ENCODE measurements around the gene TBC1D7.

The TBC1D7 gene

DNA sequence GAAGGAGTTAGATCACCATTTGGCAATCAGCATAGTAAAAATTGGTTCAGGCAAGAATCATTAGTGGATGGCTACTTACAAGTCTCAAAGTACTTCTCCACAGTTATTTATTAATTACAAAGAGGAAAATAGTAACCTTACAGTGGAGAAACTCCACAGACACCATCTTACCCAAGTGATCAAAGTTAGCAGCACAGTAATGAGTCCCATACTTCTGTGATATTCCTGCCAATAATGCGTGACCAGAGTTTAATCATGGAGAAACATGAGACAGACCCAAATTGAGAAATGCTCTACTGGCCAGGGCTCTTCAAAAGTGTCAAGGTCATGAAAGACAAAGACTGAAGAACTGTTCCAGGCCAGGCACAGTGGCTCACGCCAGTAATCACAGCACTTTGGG lies 9.5 kb downstream of the TBC1D7 start:
- no peak for DNase-seq

DNA sequence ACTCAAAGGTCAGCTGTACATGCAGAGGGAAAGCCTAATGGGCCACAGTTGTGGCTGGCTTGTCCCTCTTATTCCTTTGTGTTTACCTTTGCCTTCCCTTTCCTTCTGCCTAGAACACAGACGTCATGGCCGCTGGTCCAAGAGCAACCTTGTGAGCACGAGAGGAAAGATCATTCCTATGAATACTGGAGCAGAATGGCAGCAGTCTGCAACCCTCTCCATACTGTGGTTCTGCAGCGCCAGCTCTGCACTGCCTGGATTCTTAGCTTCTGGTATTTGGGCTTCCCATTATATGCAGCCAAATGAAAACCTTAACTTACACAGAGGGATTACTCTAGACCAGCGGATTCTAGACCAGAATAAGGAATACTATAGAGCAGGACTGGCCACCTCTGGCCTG lies 12.4 kb downstream of the TBC1D7 start:
- DNase-seq: no peak

DNA sequence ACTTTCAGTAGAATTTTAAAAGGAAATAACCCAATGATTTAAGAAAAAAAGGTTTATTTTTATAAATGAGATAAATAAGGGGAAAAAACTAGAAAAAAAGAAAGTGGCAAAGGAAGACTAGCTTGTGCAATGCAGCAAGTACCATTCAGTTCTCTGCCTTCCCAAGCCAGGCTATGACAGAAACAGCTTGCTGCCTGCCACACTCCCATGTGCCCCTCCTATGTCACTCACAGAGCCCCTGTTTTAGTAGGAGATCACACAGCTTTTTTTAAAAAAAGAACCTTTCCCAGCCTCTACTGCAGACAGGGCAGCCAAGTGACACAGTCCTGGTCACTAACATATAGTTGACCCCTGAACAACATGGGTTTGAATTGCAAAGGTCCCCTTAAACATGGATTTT lies 13.5 kb downstream of the TBC1D7 start:
- DNase-seq: no peak

DNA sequence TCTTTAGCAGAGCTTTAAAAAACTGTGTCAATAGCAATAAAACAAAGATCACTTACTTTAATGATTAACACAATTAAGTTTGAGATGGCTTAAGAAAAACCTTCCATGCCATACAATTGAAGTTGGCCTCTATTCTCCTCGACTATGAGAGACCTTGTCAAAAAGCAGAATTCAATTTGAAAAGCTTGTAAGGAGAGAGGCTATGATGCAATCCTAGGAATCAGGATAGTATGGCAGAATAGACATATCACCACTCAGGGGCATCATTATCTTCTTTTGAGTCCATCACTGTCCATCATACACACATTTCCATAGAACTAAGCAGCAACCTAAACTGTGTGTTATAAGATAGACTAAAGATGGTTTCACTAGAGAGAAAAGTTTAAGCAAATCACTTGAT lies 17.2 kb downstream of the TBC1D7 start:
- no peak for DNase-seq

DNA sequence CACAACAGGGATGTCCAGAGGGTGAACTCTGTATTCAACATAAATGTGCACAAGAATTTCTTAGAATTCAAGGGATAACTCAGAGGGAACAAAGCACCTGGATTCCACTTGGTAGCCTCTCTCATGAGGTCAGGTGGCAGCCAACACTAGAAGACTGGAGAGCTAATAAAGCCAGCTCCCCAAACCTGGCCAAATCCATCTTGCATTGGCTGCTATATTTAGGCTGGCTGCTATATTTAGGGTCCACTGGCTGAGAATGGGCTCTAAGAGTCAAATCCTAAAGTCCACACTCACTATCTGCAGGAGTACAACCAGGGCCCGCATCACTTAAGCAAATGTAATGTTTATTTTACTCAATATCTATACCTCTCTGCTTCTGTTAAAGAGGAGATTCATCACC lies 20.0 kb downstream of the TBC1D7 start:
- DNase-seq: no peak

DNA sequence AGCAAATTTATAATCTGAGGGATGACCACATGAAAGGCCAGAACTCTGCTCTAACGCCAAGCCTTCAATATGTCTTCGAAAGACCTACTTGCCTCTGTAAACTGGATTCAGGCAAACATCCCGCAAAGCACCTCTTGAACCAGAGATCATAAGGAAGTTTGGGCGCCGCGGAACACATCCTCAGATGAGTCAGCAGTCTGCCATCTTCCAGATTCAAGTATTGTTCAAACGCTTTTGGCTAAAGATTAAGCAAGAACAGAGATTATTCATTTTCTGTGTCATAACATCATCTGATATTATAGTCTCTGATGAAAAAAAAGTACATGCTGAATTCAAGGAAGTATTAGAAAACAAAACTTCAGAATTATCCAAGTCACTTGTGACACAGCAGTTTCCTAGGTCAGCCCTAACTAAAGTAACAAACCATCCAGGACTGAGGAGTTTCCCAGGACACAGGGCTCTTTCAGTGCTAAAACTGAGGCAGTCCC lies 20.8 kb downstream of the TBC1D7 start:
- DNase-seq: no peak

DNA sequence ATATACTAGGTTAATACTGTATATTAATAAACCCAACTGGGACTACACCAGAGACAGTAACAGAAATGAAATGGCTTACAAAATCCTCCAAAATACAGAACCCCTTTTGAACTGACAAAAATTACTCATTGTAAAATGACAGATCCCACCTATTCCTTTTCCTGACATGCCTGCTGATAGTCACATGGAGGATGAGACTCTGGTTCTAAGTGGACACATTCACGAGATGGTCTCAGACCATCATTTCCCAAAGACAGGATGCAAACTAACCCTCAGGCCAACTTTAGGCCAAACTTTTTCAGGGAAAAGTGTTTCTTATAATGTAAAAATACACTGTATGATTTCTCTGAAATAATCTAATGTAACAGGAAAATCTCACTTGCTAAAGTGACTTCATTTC lies 22.5 kb downstream of the TBC1D7 start:
- DNase-seq: no peak

DNA sequence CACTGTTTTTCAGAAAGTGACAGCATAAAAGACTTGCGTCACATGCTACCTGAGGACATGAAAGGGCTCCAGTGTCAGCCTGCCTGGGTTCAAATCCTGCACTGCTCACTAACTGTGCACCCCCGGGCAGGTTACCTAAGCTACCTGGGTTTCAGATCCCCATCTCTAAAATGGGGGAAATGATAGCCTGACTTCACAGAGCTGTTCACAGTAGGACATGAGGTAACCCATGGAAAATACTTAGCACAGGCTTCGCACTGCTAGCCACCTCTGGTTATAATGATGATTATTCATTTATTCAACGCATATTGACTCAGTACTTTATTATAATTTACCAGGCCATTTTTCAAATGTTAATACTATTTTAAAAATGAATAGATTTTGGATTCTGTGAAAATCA lies 23.0 kb downstream of the TBC1D7 start:
- no peak for DNase-seq

DNA sequence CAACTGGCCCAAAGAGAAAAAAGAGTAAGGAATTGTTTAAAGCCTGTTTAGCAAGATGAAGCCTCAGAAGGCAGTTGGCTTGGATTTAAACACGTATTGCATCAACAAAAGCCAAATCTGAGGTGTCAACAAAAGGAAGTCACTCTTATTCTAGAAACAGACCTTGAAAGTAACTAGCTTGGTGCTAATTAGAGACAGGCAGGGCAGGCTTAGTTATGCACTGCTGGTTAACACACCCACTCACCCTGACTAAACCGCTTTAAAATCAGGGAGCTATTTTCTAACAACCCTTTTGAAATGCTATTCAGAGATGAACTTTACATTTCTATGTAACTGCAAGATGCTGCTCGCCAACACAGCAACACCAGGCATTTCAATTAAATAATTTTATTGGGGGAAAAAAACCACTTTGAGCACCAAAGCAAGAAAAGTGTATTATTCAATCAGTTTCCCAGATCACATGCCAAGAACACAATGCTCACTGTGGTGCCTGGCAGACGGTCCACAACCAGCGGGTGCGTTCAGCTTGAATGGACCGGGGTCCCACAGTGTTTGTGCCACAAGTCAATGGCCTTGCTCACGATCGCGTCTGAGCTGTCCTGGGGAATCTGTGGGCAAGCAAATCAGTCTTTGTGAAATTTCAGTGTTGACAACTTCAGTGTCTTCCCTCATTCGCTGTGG lies 23.6 kb downstream of the TBC1D7 start:
- DNase-seq: no peak

DNA sequence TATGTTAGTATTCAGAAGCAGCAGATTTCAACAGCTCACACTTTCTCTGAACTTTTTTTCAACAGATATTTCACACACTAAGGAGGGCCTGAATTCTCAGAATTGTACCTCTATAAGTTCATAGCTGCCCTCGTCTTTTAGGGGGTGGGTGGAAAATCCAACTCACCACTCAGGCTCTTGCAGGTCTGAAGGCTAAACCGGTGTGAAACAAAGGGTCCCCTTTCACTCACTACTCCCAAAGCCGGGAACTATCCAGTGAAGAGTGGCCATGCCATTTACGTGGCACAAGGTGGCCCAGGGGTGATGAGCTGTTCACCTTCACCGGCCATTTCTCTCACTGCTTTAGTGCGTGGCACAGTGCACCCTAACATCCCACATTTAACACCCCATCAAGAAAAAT lies 24.2 kb downstream of the TBC1D7 start:
- no peak for DNase-seq

DNA sequence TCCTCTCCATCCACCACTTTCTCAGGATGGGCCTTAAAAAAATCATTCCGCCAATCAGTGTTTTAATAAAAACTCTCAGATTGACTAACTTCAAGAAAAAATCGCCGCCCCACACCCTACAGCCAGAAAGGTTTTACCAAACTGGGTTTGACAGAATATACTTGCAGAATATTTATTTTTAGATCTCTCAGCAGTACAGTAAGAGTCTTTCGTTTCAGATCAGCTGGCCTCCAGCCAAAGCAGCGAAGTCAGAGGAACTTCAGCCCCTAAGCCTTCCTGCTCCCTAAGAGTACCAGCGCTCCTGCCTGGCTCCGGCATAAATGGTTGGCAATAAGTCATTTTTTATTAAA lies 24.7 kb downstream of the TBC1D7 start:
- DNase-seq: peak; percentile 15

DNA sequence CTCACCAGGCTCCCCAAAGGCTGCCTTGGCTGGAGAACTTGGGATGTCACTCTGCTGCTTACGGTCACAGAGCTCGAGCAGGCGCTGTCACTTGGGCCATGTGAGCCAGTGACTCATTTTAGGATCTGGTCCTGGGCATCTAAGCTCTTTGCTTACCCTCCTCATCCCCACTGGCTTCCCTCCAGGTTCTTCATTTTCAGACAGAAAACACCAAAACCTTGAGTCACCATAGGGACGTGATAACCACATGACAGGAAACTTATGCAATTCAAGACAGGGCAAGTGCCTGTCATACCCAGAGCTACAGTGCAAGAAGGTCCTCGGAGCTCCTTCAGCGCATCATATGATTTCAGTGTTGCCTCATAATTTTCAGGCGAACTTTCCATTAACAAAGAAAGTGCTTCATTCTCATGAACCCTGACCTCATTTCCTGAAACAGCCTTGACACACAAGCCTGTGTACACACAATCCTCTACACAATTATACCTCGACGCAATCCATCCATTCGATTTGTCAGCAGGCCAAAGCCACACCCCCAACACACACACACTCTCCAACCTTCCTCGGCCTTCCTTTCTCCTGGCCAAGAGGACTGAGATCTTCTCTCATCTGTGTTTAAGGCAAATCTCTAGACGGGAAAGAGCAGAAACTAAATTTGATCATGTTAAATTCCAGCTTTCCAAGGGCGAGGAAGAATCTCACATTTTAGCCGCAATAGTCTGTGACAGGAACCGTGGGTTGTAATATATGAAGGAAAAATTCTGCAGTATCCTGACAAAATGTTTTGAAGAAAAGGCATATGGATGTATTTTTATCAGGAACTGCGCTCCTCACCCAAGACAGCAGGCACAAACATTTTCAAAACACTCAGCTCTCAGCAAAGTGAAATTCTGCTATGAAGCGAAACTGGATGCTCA lies 25.3 kb downstream of the TBC1D7 start:
- no peak for DNase-seq

DNA sequence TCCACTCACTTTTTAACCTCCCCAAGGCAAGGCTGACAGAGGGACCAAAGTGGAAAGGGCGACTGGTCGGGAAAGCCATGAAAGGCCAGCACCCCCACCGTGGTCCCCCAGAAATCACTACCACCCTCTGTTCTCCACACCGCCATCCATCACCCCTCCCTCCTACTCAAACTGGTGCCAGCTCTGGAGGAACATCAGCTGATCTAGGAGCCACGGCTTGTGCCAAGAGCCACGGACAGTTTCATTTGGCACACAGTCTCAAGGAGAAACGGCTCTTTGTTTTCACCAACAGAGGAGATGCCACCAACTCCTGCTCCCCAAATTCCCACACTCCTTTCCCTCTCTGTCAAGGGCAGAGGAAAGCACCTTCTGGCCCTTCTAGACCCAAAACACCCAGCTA lies 26.0 kb downstream of the TBC1D7 start:
- no peak for DNase-seq

DNA sequence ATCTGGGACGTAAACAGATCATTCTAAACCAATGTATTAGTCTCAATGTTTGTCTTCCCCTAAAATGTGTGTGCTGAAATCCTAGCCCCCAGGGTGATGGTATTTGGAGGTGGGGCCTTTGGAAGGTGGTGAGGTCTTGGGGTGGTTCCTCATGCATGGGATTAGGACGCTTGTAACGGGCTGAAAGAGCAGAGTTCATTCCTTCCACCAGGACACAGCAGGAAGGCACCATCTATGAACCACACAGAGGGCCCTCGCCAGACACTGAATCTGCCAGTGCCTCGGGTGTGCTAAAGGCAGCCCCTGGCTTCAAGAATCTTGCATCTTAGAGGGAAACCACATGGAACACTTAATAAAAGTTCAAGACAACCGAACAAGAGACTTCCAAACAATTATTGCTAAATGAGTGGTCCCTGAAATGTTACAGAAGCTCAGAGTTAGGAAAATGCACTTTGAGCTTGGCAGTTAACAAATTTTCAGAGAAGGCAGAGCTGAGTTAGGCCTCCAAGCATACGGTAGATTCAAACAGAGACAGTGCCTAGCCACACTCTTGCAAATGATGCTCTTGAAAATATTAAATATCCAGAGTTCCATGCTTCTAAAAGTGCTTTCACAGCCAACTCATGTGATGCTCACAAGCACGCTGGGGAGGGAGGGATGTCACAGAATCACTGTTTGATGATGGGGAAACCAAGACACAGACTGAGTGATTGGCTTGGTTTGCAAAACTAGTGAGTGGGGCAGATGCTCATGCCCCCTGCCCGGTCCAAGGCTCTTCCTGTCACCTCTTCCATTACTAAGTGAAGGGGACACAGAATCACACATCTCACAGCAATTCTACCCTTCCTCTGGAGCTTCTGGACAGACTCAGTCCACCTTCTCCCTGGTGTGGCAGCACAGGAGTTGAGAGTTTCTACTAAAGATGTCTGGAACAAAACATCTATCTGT lies 27.4 kb downstream of the TBC1D7 start:
- DNase-seq: no peak

DNA sequence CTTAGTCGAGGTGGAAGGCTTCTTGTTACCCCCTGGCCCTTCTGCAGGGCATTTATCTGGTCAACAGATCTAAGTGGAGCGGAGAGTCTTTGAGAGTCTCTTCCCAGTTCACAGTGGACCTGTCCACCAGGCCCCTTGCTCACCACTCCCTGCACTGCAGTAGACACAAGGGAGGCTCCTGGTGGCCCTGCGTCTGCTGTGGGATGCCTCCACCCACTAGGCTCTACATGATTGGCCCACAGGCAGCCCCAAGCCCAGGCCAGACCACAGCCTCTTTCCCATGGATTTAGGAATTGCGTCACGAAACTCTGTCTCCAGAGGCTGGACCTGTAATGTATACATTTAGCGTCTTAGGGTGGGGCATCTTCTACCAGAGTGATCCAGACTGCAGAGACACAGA lies 28.4 kb downstream of the TBC1D7 start:
- DNase-seq: no peak

DNA sequence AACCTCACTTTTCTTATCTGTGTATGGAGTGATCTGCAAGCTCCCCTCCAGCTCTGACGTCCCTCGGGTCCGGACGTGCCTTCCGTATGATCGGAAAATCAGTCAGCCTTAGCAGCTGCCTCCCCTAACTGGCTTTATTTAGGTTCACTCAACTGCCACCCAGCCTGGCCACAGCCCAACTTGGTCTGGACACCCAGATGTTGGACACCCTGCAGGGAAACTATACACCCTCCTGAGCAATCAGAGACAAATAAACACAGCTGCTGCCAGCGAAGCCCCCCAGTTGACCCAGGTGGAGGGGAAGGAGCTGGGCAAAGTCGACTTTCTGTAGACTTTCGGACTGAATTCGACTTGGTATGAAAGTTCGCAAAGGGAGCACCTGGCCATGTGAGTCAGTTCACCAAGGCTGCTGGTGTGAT lies 28.9 kb downstream of the TBC1D7 start:
- DNase-seq: no peak

DNA sequence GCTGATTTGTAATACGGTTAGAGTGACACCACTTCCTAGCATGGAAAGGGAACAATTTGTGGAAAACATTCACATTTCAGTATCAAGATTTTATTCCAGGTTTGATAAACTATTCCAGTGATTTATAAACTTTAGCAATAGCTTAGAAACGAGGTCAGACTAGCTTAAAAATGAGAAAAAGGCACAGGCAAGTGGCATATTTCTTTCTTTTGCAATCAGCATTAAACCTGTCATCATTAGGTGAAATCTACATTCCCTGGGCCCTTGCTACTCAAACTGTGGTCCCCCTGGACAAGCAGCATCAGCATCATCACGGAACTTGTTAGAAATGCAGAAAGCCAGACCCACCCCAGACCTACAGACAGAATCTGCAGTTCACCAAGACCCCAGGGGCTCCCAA lies 29.9 kb downstream of the TBC1D7 start:
- DNase-seq: no peak

DNA sequence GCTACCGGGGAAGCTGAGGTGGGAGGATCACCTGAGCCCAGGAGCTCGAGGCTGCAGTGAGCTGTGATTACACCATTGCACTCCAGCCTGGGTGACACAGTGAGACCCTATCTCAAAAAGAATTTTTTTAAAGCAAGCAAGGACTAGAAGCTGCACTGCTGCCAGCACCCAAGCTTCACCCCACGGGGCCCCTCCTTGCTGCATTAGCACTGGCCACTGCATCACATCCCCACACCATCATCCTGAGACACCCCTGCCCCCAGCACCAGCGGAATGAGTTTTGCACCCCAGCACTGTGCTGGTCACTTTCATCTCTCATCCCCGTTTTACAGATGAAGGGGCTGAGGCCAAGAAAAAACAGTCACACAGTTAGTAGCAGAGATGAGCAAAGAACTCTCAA lies 30.9 kb downstream of the TBC1D7 start:
- DNase-seq: no peak

DNA sequence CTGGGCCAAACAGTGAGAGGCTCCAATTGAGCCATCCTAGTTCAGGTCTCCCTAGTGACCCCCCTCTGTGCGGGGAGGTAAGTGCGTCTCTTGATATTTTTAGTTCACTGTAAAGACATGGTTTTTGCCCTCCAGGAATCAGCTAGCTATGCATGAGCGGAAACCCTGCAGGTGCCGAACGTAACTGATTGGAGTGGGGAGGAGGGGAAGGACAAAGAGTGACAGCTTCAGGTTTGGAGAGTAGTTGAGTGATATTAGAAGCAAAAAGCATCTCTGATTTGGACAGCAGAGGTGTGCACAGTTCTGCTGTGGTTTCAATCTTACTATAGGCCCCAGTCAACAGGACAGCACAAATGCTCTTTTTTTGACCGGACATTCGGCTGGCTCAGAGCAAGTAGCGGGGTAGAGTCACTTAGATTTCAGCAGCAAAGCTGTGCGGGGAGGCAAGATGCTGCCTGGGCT lies 31.8 kb downstream of the TBC1D7 start:
- no peak for DNase-seq

DNA sequence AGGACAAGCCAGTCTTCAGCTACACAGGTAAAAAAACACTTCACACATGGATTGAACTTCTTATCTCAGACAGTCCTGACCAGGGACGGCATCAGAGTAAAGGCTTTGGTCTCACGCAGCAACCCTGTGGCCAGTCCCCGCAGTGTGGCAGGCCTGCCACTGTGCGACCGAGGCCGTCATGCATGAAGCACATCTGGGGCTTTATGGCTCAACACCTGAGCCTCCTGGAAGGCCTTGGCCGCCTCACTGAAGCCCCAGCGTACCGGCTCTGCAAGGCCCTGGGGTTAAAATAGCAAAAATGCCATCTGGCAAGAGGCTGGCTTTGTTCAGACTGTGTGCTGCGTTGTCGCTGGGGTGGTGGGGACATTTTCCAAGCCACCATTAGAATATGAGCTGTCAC lies 32.8 kb downstream of the TBC1D7 start:
- DNase-seq: no peak

DNA sequence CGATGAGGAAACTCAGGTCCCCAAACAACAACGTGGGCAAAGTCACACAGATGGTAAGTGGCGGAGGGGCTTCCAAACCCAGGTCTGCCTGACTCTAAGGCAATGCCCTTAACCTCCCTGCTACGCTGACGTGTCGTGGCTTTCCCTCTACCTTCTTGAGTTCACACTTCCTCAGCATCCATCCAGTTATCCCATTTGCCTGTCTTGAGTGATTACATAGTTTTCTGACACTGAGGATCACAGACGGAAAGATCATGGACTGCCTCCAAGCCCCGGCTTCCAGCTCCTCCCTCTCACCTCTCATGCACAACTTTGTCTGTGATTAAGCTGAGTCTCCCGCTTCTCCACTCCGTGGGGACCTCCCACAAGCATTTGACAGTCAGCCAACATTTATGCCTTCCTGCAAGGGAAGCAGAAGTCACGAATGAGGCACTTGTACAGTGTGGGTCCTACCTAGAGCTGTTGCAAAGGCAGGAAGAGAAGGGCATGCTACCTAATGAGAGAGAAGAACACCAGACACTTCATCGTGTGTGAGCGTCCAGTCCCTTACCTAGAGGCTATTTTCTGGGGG lies 33.8 kb downstream of the TBC1D7 start:
- DNase-seq: no peak

DNA sequence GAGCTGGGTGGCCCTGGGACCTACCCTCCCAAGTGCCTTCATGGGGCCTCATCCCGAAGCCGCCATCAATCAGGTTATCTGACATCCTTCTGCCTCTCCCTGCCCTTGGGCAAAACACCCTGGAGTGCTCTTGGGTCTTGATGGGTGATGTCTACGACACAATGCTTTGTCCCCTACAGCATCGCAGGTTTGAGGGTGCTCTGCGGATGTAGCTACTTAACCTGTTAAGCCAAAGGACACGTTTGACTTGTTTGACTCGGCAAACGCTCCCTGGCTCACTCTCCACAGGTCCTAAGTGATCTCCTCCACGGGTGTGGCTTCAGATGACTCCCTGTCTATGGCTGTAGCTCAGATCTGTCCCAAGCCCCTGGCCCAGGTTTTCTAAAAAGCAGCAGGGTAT lies 35.6 kb downstream of the TBC1D7 start:
- DNase-seq: no peak

DNA sequence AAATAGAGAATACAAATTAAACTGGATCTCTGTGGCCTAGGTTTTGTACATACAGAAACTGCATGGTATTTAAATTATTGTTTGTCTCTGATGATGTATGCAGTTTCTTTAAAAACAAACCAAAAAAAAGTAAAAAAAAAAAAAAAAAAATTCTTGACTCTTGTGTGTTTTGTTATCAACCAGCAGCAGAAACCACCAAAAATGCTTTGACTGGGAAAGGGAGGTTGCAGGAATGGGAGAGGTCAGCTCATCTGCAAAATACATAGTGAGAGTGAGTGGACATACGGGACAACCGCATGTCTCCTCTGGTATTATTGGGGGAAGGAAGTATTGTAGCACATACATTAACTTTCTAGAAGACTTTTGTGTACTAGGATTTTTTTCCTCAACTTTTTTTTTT lies 38.0 kb downstream of the TBC1D7 start:
- no peak for DNase-seq
